T47D (cell line): ENCODE results near the gene PDZD2.

Experiments
- DNase-seq, 2 experiments: peaks; one replicate each; pipeline versions ENCODE4 v3.0.0 to v3.0.0-alpha.2; 2011 to 2012; ENCODE audit warnings: low read depth in 1 of 2, low spot score in 1 of 2
- JUND ChIP-seq: IDR thresholded peaks from 2 replicates; pipeline ENCODE4 v1.6.1; 2012; ENCODE audit warnings: low read depth
- in situ Hi-C: cut with HindIII; loops from 2 replicates; pipeline ENCODE4 v1.10.0; 2016; ENCODE audit warnings: low sequenced_read_pairs, low pct_unique_long_range_greater_than_20kb

Gene PDZD2

GRCh38 chr5:32145378-32145777 lies 506.4 kb downstream of the PDZD2 start:
- no peak for DNase-seq
- no peak for TF ChIP-seq JUND
- in situ Hi-C loops, result no loop called here

- DNase-seq, result no peak
- in situ Hi-C loops, result no loop called here
- no peak for TF ChIP-seq JUND
Measured at GRCh38 chr5:32147236-32147635, 508.3 kb downstream of the PDZD2 start.

GRCh38 chr5:32147959-32148358 lies 509.0 kb downstream of the PDZD2 start:
- DNase-seq, result no peak
- TF ChIP-seq JUND, result no peak
- in situ Hi-C loops, result no loop called here

GRCh38 chr5:32150366-32150765 lies 511.4 kb downstream of the PDZD2 start:
- no peak for DNase-seq
- in situ Hi-C loops, result no loop called here
- no peak for TF ChIP-seq JUND

DNA sequence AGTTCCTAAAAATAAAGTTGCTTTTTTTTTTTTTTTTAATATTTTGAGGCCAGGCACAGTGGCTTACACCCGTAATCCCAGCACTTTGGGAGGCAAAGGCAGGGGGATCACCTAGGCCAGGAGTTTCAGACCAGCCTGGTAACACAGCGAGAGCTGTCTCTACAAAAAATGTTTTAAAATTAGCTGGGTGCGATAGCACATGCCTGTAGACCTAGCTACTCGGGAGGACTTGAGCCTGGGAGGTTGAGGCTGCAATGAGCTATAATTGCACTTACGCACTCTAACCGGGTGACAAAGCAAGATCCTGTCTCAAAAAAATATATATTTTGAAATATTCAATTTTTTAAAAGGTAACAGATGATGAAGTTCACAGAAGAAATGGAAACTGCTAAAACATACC lies 512.3 kb downstream of the PDZD2 start:
- TF ChIP-seq JUND, result no peak
- in situ Hi-C loops, result no loop called here
- DNase-seq, result no peak

- in situ Hi-C loops, result no loop called here
- no peak for TF ChIP-seq JUND
- DNase-seq, result no peak
Measured at GRCh38 chr5:32153723-32154122, 514.8 kb downstream of the PDZD2 start.

DNA sequence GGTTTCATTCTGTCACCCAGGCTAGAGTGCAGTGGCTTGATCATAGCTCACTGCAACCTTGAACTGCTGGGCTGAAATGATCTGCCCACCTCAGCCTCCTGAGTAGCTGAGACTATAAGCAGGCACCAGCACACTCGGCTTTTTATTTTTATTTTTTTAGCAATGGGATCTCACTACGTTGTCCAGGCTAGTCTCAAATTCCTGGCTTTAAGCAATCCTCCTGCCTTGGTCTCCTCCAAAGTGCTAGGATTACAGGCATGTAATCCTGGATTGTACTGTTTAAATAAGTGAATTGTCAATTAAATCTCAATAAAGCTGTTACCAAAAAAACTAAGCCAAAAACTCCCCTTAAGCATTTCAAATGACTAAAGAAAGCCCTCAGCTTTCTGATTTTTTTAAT lies 516.3 kb downstream of the PDZD2 start:
- TF ChIP-seq JUND, result no peak
- in situ Hi-C loops, result no loop called here
- DNase-seq, result no peak

DNA sequence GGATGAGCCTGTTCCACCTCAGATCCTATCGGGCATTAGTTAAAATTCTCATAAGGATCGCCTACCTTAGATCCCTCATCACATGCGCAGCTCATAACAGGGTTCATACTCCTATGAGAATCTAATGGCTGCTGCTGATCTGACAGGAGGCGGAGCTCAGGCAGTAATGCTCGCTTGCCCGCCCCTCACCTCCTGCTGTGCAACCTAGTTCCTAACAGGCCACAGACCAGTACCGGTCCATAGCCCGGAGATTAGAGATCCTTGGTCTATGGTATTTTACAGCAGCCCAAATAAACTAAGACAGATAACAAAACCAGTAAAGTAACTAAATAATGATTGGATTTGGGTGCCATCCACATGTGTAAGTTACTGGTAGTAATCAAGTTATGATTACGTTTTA lies 517.7 kb downstream of the PDZD2 start:
- in situ Hi-C loops, result no loop called here
- no peak for TF ChIP-seq JUND
- no peak for DNase-seq

DNA sequence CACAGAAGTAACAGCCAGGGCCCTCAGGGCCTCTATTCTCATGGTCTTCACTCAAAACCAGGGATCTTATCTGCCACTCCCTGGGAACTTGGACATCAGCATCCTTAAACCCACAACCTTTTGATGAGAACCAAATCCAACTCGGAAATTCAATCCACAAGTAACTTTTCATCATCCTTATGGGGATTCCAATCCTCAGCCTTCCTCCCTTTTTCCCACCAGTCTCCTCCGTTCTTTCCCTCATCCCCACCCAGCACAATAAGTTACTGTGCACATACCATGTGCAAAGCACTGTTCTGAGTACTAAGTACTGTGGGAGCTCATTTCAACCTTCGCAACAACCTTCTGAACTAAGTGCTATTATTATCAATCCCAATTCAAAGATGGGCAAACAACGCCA lies 518.1 kb downstream of the PDZD2 start:
- DNase-seq, result no peak
- in situ Hi-C loops, result no loop called here
- TF ChIP-seq JUND, result no peak

DNA sequence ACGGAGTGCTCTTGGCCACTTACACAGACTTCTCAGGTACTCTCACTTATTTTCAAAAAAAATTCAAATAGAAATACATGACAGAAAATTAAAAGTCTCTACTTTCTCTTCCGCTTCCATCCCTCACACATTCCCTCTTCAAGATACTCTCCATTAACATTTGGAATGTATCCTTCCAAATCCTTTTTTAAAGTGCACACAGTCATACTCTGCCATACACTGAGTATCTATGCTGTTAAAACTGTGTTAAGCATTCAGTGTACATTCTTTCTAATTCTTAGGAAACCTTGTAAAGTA lies 519.7 kb downstream of the PDZD2 start:
- TF ChIP-seq JUND, result no peak
- no peak for DNase-seq
- in situ Hi-C loops, result no loop called here

DNA sequence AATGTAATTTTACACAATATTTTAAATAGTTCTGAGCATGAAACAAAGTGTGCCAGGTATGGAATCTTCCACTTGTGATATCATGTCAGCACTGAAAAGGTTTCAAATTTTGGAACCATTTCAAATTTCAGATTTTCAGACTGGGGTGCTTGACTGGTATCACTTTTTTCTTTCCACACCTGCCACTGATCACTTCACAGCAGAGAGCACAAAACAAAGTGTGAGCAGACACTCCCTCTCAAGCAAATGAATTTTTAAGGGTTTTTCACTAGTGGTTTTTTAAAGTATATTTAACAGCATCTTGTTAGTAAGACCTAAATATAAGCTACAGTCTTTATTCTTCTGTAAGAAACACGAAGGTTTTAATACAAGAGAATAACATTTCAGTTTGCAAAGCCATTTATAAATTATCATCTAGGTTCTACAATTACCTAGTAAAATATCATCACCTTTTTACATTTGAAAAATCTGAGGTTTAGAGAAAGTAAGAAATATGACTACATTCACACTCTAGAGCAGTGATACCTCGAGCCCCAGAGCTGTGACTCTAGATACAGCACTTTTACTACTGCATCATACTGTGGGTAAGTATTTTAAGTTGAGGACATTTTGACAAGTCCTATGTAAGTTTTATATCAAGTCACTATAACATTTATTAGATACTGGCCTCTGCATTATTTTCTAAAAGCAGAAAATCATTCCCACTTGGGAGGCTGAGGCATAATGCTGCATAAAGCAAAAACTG lies 520.6 kb downstream of the PDZD2 start:
- no peak for TF ChIP-seq JUND
- DNase-seq, result no peak
- in situ Hi-C loops, result no loop called here

DNA sequence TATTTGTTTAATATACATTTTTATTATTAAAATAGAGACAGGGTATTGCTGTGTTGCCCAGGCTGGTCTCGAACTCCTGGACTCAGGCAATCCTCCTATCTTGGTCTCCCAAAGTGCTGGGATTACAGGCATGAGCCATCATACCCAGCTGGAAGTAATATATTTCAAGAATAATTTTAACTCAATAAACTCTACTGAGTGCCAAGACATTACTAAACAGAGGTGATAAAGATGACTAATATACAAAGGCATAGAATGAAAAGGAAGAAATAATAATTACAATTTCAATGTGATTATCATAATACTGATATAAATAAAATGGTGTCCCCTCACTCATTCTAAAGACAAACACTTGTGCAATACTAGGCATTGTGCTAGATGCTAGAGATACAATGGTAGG lies 521.3 kb downstream of the PDZD2 start:
- in situ Hi-C loops, result no loop called here
- DNase-seq, result no peak
- no peak for TF ChIP-seq JUND
